Transverse colon (tissue), 4 donors: Measurements from ENCODE around the gene RPS2.

Source experiments
- EP300 ChIP-seq: sonication (generic); formaldehyde crosslinking; IDR thresholded peaks from one replicate; pipeline ENCODE4 v1.6.1; 2017; ENCODE audit warnings: antibody characterized with exemption, low read depth
- POLR2AphosphoS5 ChIP-seq, 3 donors: sonication (generic); formaldehyde crosslinking; IDR thresholded peaks; one replicate each; pipeline ENCODE4 v1.6.1; 2016; ENCODE audit warnings: antibody characterized with exemption in 3 of 3
- TF ChIP-seq, protein P1 (sequence below), 5 experiments: fragments of 200-600 bp in 3 of 5; fragments of 450-650 bp in 2 of 5; sonication (generic) in 3 of 5; IDR thresholded peaks; 1 replicate in 2 of 5; 2 replicates in 3 of 5; pipeline ENCODE4 v1.5.1; 2016 to 2017; ENCODE audit warnings: antibody characterized with exemption in 5 of 5, inconsistent platforms in 3 of 5, mild to moderate bottlenecking in 2 of 5, moderate library complexity in 1 of 5

DNA sequence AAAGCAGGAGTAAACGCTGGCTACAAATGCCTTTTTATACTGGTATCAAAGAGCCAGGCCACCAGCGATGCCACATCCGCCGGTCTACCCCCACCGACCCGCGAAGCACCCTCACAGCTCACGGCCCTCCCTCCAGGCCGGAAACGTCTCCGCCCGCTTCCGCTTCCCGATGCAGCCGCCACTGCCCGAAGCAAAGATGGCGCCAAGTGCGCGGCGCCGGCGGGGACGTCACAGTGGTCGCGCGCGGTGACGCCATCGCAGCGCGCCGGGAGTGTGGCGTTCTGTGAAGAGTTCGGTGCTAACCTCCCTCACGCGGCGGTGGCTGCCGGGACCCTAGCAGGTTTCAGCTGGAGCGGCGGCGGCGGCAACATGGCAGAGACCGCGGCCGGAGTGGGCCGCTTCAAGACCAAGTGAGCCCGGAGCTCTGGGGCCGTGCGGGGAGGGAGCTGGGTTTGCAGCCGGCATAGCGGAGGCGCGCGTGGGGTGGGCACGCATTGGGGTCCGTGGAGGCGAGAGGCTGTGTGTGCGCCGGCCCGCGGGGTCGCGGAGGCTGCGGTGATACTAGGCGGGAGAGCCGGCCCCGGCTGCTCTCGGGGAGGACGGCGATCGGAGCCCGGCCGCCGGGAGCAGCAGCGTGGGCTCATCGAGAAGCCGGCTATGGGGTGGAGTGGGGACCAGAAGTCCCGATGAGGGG lies 7.3 kb upstream of the RPS2 start, which contains the start of gene TBL3:
- TF ChIP-seq, protein P1, sequence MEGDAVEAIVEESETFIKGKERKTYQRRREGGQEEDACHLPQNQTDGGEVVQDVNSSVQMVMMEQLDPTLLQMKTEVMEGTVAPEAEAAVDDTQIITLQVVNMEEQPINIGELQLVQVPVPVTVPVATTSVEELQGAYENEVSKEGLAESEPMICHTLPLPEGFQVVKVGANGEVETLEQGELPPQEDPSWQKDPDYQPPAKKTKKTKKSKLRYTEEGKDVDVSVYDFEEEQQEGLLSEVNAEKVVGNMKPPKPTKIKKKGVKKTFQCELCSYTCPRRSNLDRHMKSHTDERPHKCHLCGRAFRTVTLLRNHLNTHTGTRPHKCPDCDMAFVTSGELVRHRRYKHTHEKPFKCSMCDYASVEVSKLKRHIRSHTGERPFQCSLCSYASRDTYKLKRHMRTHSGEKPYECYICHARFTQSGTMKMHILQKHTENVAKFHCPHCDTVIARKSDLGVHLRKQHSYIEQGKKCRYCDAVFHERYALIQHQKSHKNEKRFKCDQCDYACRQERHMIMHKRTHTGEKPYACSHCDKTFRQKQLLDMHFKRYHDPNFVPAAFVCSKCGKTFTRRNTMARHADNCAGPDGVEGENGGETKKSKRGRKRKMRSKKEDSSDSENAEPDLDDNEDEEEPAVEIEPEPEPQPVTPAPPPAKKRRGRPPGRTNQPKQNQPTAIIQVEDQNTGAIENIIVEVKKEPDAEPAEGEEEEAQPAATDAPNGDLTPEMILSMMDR (IDR thresholded peaks at IDR 0.05), result peak in 1 of 5 experiments; percentile 17
- TF ChIP-seq POLR2AphosphoS5 (IDR thresholded peaks at IDR 0.05), result peak; percentile 98
- no peak for TF ChIP-seq EP300
